Measurements from ENCODE around the gene MICA. TPM values are rescaled to one million over a fixed set of nuclear protein-coding genes. Genes with fewer than 3 reads are reported as not detected.

Gene MICA
- polyA plus RNA-seq, 3 donors = 5.6 to 16.5 (median 6.9) TPM

GRCh38 chr6:31363811-31364210, 39.6 kb upstream of the MICA start:
- Mint-ChIP-seq H3K9me3 (peaks cover 0 to 8% (median 2%) of the 10 kb centered on the region in 7 donors), H3K4me3 (peak overlapping the region in 1 of 2 donors; percentile 15), H3K36me3 (no peaks in the 10 kb centered on the region), H3K4me1 (peaks cover 30% of the 10 kb centered on the region), H3K27ac (peak overlapping the region in 5 of 7 donors; percentile 5 to 73 (median 52)), H3K27me3 (ENCODE audit: low read depth in 3 of 3) (peaks cover 16 to 40% (median 22%) of the 10 kb centered on the region in 3 donors)
- Histone ChIP-seq H3K36me3 (replicated peaks in 1 of 2; ENCODE audit: control insufficient read depth in 1 of 2, insufficient read depth in 2 of 2, low read length in 2 of 2) (no peaks in the 10 kb centered on the region), H3K4me3 (replicated peaks in 1 of 3; ENCODE audit: low read depth in 2 of 3, low read length in 3 of 3) (no peak overlapping the region), H4K20me1 (ENCODE audit: insufficient read depth, low read length) (no peaks in the 10 kb centered on the region), H3K9me3 (replicated peaks in 1 of 2; ENCODE audit: control insufficient read depth in 1 of 2, insufficient read depth in 1 of 2, low read length in 2 of 2) (no peaks in the 10 kb centered on the region), H3K4me1 (ENCODE audit: control insufficient read depth in 1 of 2, insufficient read depth in 2 of 2, low read length in 2 of 2) (peaks cover 22 to 27% of the 10 kb centered on the region in 2 donors), H3K27ac (ENCODE audit: low read depth in 1 of 2, low read length in 2 of 2) (peak overlapping the region in 1 of 2 donors; percentile 41), H3K27me3 (ENCODE audit: control insufficient read depth in 2 of 2, insufficient read depth in 2 of 2, low read length in 2 of 2) (peaks cover 10 to 12% of the 10 kb centered on the region in 2 donors), H2AFZ (ENCODE audit: insufficient read depth, low read depth, low read length, poor library complexity, severe bottlenecking) (no peak overlapping the region), H3K9ac (ENCODE audit: insufficient read depth, low read length, poor library complexity, severe bottlenecking) (no peak overlapping the region), H3K4me2 (replicated peaks; ENCODE audit: extremely low read depth, low read length, poor library complexity, severe bottlenecking) (peak overlapping the region; percentile 11), H3K79me2 (ENCODE audit: insufficient read depth, low read length) (no peaks in the 10 kb centered on the region)
- intact Hi-C loops (cut with micrococcal nuclease) = no loop called here
- peak; percentile 38 to 74 (median 72) for DNase-seq
- TF ChIP-seq CTCF (IDR thresholded peaks at IDR 0.05) = no peak

GRCh38 chr6:31365864-31366263, 37.5 kb upstream of the MICA start:
- intact Hi-C loops (cut with micrococcal nuclease) = loop anchor here (2.0 kb wide), 2 partner anchors 169 to 229 kb away; no protein-coding TSS in a partner anchor
- H3K27me3 Mint-ChIP-seq (ENCODE audit: low read depth in 3 of 3) = peaks cover 20 to 52% (median 25%) of the 10 kb centered on the region in 3 donors

More at GRCh38 chr6:31365864-31366263, 37.5 kb upstream of the MICA start:
- peak overlapping the region in 1 of 2 donors; percentile 90 for H3K4me3 Mint-ChIP-seq
- peaks cover 12 to 13% of the 10 kb centered on the region in 2 donors for H3K27me3 ChIP-seq (ENCODE audit: control insufficient read depth in 2 of 2, insufficient read depth in 2 of 2, low read length in 2 of 2)
- 94% methylated on average over 3 of the region's 5 CpGs for WGBS (ENCODE audit: insufficient coverage)
- no peaks in the 10 kb centered on the region for H3K79me2 ChIP-seq (ENCODE audit: insufficient read depth, low read length)
- peaks cover 0 to 6% (median 1%) of the 10 kb centered on the region in 7 donors for H3K9me3 Mint-ChIP-seq
- no peak for DNase-seq
- no peak overlapping the region for H2AFZ ChIP-seq (ENCODE audit: insufficient read depth, low read depth, low read length, poor library complexity, severe bottlenecking)
- no peak overlapping the region for H3K27ac ChIP-seq (ENCODE audit: low read depth in 1 of 2, low read length in 2 of 2)
- H3K9me3 ChIP-seq (replicated peaks in 1 of 2; ENCODE audit: control insufficient read depth in 1 of 2, insufficient read depth in 1 of 2, low read length in 2 of 2) = no peaks in the 10 kb centered on the region
- H3K4me1 Mint-ChIP-seq = peaks cover 28% of the 10 kb centered on the region
- no peaks in the 10 kb centered on the region for H3K36me3 ChIP-seq (replicated peaks in 1 of 2; ENCODE audit: control insufficient read depth in 1 of 2, insufficient read depth in 2 of 2, low read length in 2 of 2)
- no peak overlapping the region for H3K9ac ChIP-seq (ENCODE audit: insufficient read depth, low read length, poor library complexity, severe bottlenecking)
- no peaks in the 10 kb centered on the region for H4K20me1 ChIP-seq (ENCODE audit: insufficient read depth, low read length)
- no peak for TF ChIP-seq CTCF (IDR thresholded peaks at IDR 0.05)
- H3K36me3 Mint-ChIP-seq = no peaks in the 10 kb centered on the region
- H3K27ac Mint-ChIP-seq = no peak overlapping the region
- H3K4me1 ChIP-seq (ENCODE audit: control insufficient read depth in 1 of 2, insufficient read depth in 2 of 2, low read length in 2 of 2) = peaks cover 22 to 27% of the 10 kb centered on the region in 2 donors
- no peak overlapping the region for H3K4me3 ChIP-seq (replicated peaks in 1 of 3; ENCODE audit: low read depth in 2 of 3, low read length in 3 of 3)
- no peak overlapping the region for H3K4me2 ChIP-seq (replicated peaks; ENCODE audit: extremely low read depth, low read length, poor library complexity, severe bottlenecking)
